ENCODE results near the gene ALOXE3.

DNA sequence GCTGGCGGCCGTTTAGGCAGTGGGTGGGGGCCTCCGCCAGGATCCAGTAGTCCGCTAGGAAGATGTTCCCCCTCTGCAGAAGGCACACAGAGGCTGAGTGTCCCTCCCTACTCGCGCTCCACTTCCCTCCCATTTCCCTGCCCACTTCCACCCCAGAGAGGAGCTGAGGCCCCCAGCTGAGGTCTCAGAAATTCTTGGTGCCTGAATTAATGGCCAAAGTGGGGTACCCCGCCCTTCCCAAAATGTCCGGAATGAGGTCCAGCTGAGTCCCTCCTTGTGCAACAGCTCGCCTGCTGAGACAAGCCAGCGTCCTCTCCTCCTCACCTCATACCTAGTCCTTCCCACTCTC, 7.9 kb downstream of the ALOXE3 start:
- TF ChIP-seq, protein P1, sequence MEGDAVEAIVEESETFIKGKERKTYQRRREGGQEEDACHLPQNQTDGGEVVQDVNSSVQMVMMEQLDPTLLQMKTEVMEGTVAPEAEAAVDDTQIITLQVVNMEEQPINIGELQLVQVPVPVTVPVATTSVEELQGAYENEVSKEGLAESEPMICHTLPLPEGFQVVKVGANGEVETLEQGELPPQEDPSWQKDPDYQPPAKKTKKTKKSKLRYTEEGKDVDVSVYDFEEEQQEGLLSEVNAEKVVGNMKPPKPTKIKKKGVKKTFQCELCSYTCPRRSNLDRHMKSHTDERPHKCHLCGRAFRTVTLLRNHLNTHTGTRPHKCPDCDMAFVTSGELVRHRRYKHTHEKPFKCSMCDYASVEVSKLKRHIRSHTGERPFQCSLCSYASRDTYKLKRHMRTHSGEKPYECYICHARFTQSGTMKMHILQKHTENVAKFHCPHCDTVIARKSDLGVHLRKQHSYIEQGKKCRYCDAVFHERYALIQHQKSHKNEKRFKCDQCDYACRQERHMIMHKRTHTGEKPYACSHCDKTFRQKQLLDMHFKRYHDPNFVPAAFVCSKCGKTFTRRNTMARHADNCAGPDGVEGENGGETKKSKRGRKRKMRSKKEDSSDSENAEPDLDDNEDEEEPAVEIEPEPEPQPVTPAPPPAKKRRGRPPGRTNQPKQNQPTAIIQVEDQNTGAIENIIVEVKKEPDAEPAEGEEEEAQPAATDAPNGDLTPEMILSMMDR (IDR thresholded peaks at IDR 0.05): no peak
- TF ChIP-seq EZH2phosphoT487 (IDR thresholded peaks at IDR 0.05) (no peak), EZH2 (IDR thresholded peaks at IDR 0.05) (peak; percentile 5)

Data from neural progenitor cell (in vitro differentiated cells).